Upper lobe of left lung (tissue), 6 donors: Measurements from ENCODE around the gene EXPH5. TPM values are rescaled to one million over a fixed set of nuclear protein-coding genes. Genes with fewer than 3 reads are reported as not detected.

ENCODE experiments used
- ATAC-seq, 2 donors: fragments of 200-7000 bp; cut with Tn5 transposase; one replicate each; pipeline ENCODE4 v1.9.1; 2022; ENCODE audit warnings: mild to moderate bottlenecking in 2 of 2, moderate library complexity in 2 of 2; ENCODE audit not compliant: low FRiP score in 2 of 2
- DNase-seq, 2 donors: peaks; one replicate each; pipeline ENCODE4 v3.0.0-alpha.2; 2019 to 2020
- H3K27ac ChIP-seq, 4 donors: fragments of 200-600 bp; sonication (generic); one replicate each; pipeline ENCODE4 v1.5.1; 2016 to 2019
- H3K27me3 ChIP-seq, 4 donors: fragments of 200-600 bp; sonication (generic); one replicate each; pipeline ENCODE4 v1.5.1; 2017 to 2019
- H3K36me3 ChIP-seq, 4 donors: fragments of 200-600 bp; sonication (generic); one replicate each; pipeline ENCODE4 v1.5.1; 2016 to 2019
- H3K4me1 ChIP-seq, 4 donors: fragments of 200-600 bp; sonication (generic); one replicate each; pipeline ENCODE4 v1.5.1; 2018 to 2019
- H3K4me3 ChIP-seq, 4 donors: fragments of 200-600 bp; sonication (generic); one replicate each; pipeline ENCODE4 v1.5.1; 2017 to 2019; ENCODE audit warnings: mild to moderate bottlenecking in 2 of 4, moderate library complexity in 1 of 4
- H3K9me3 ChIP-seq, 4 donors: fragments of 200-600 bp; sonication (generic); one replicate each; pipeline ENCODE4 v1.5.1; 2018 to 2019
- CTCF ChIP-seq, 6 experiments: fragments of 450-650 bp in 4 of 6; fragments of 200-600 bp in 2 of 6; sonication (generic) in 2 of 6; IDR thresholded peaks; one replicate each; pipeline ENCODE4 v1.5.1; 2016 to 2019; ENCODE audit warnings: antibody characterized with exemption in 6 of 6
- EP300 ChIP-seq, 4 donors: sonication (generic); formaldehyde crosslinking; IDR thresholded peaks; one replicate each; pipeline ENCODE4 v1.5.1; 2017; ENCODE audit warnings: antibody characterized with exemption in 4 of 4, control low read depth in 2 of 4
- POLR2A ChIP-seq, 4 donors: fragments of 450-650 bp; IDR thresholded peaks; one replicate each; pipeline ENCODE4 v1.5.1; 2016 to 2017; ENCODE audit warnings: antibody characterized with exemption in 4 of 4, mild to moderate bottlenecking in 2 of 4
- POLR2AphosphoS5 ChIP-seq, 2 donors: sonication (generic); formaldehyde crosslinking; IDR thresholded peaks; one replicate each; pipeline ENCODE4 v1.5.1; 2017; ENCODE audit warnings: antibody characterized with exemption in 2 of 2
- WGBS, 2 donors: methylation state at CpG; one replicate each; pipeline ENCODE4 v1.1.5; 2017 to 2018; 5-methylcytosine and 5-hydroxymethylcytosine counted together
- total RNA-seq, 6 donors: library from RNA; depleted of rRNA in 4 of 6; stranded (reverse); fragments of >200 nt in 4 of 6; gene quantifications; one replicate each; pipeline versions ENCODE4 v1.1.0 to v1.2.1, GENCODE V29; 2016 to 2021
- donor health status: DM: no; HTN: no; CAD: no; lungs with moderate emphysema.
- donor health status: DM: no; HTN: yes; CAD: no; lungs with severe emphysema.

EXPH5 gene
- total RNA-seq, 6 donors from 2014 or later: 12.8 to 47.0 (median 28.3) TPM

- H3K27me3 ChIP-seq: no peaks in the 10 kb centered on the region
- 85 to 86% methylated on average over 3 of the region's 3 CpGs for WGBS, 2 donors
- ATAC-seq (no peak), DNase-seq (no peak)
- peaks cover 8 to 20% (median 15%) of the 10 kb centered on the region in 4 donors for H3K4me1 ChIP-seq
- no peak overlapping the region for H3K4me3 ChIP-seq
- H3K9me3 ChIP-seq: no peaks in the 10 kb centered on the region
- no peak for TF ChIP-seq POLR2AphosphoS5 (IDR thresholded peaks at IDR 0.05)
- TF ChIP-seq CTCF (IDR thresholded peaks at IDR 0.05): no peak
- no peak for TF ChIP-seq POLR2A (IDR thresholded peaks at IDR 0.05)
- no peak for TF ChIP-seq EP300 (IDR thresholded peaks at IDR 0.05)
- H3K36me3 ChIP-seq: peaks cover 0 to 2% (median under 1%) of the 10 kb centered on the region in 4 donors
- H3K27ac ChIP-seq: no peak overlapping the region
Measured at GRCh38 chr11:108495326-108495725, 98.2 kb downstream of the EXPH5 start.

- Histone ChIP-seq H3K4me3 (no peak overlapping the region), H3K9me3 (no peaks in the 10 kb centered on the region), H3K27me3 (no peaks in the 10 kb centered on the region), H3K4me1 (peaks cover 8 to 20% (median 15%) of the 10 kb centered on the region in 4 donors), H3K36me3 (peaks cover 4 to 12% (median 10%) of the 10 kb centered on the region in 4 donors), H3K27ac (no peak overlapping the region)
- ATAC-seq (no peak), DNase-seq (no peak)
- 51 to 59% methylated on average over 6 of the region's 6 CpGs for WGBS, 2 donors
- TF ChIP-seq POLR2A (IDR thresholded peaks at IDR 0.05): no peak
- TF ChIP-seq CTCF (IDR thresholded peaks at IDR 0.05): no peak
Measured at GRCh38 chr11:108494182-108494581, 99.4 kb downstream of the EXPH5 start.

GRCh38 chr11:108491936-108492335, 101.6 kb downstream of the EXPH5 start:
- ATAC-seq (no peak), DNase-seq (no peak)
- WGBS, 2 donors: 70 to 80% methylated on average over 3 of the region's 3 CpGs

GRCh38 chr11:108486828-108487227, 106.7 kb downstream of the EXPH5 start:
- DNase-seq (no peak), ATAC-seq (no peak)
- no peak overlapping the region for H3K27ac ChIP-seq
- no peak overlapping the region for H3K4me3 ChIP-seq
- peaks cover 7 to 53% (median 25%) of the 10 kb centered on the region in 4 donors for H3K36me3 ChIP-seq
- no peaks in the 10 kb centered on the region for H3K27me3 ChIP-seq
- no peaks in the 10 kb centered on the region for H3K9me3 ChIP-seq
- H3K4me1 ChIP-seq: no peaks in the 10 kb centered on the region
- 94% methylated on average over 3 of the region's 3 CpGs for WGBS, 2 donors
- TF ChIP-seq EP300 (IDR thresholded peaks at IDR 0.05): no peak
- TF ChIP-seq POLR2A (IDR thresholded peaks at IDR 0.05): no peak
- TF ChIP-seq POLR2AphosphoS5 (IDR thresholded peaks at IDR 0.05): no peak
- no peak for TF ChIP-seq CTCF (IDR thresholded peaks at IDR 0.05)

More at GRCh38 chr11:108491936-108492335, 101.6 kb downstream of the EXPH5 start:
- H3K9me3 ChIP-seq: no peaks in the 10 kb centered on the region
- H3K36me3 ChIP-seq: peaks cover 4 to 25% (median 16%) of the 10 kb centered on the region in 4 donors
- TF ChIP-seq EP300 (IDR thresholded peaks at IDR 0.05) (no peak), POLR2A (IDR thresholded peaks at IDR 0.05) (no peak), POLR2AphosphoS5 (IDR thresholded peaks at IDR 0.05) (no peak), CTCF (IDR thresholded peaks at IDR 0.05) (no peak)
- no peak overlapping the region for H3K4me3 ChIP-seq
- H3K27me3 ChIP-seq: no peaks in the 10 kb centered on the region
- H3K4me1 ChIP-seq: peaks cover 5 to 11% (median 8%) of the 10 kb centered on the region in 4 donors
- no peak overlapping the region for H3K27ac ChIP-seq

- no peaks in the 10 kb centered on the region for H3K27me3 ChIP-seq
- H3K4me3 ChIP-seq: no peak overlapping the region
- H3K4me1 ChIP-seq: no peaks in the 10 kb centered on the region
- peaks cover 7 to 57% (median 25%) of the 10 kb centered on the region in 4 donors for H3K36me3 ChIP-seq
- no peaks in the 10 kb centered on the region for H3K9me3 ChIP-seq
- TF ChIP-seq CTCF (IDR thresholded peaks at IDR 0.05): no peak
- TF ChIP-seq POLR2AphosphoS5 (IDR thresholded peaks at IDR 0.05): no peak
- TF ChIP-seq EP300 (IDR thresholded peaks at IDR 0.05): no peak
- no peak for TF ChIP-seq POLR2A (IDR thresholded peaks at IDR 0.05)
- DNase-seq (no peak), ATAC-seq (no peak)
- WGBS, 2 donors: 95 to 96% methylated on average over 3 of the region's 3 CpGs
- no peak overlapping the region for H3K27ac ChIP-seq
Measured at GRCh38 chr11:108486331-108486730, 107.2 kb downstream of the EXPH5 start.
